ENCODE data around the gene PRKD3. TPM values are rescaled to one million over a fixed set of nuclear protein-coding genes. Genes with fewer than 3 reads are reported as not detected.

The PRKD3 gene
- total and polyA plus RNA-seq, 2 of the 13 experiments (the other 11 are each of a cell fraction or from before 2014, with no cell fraction given) = 11.6 to 38.4 TPM

DNA sequence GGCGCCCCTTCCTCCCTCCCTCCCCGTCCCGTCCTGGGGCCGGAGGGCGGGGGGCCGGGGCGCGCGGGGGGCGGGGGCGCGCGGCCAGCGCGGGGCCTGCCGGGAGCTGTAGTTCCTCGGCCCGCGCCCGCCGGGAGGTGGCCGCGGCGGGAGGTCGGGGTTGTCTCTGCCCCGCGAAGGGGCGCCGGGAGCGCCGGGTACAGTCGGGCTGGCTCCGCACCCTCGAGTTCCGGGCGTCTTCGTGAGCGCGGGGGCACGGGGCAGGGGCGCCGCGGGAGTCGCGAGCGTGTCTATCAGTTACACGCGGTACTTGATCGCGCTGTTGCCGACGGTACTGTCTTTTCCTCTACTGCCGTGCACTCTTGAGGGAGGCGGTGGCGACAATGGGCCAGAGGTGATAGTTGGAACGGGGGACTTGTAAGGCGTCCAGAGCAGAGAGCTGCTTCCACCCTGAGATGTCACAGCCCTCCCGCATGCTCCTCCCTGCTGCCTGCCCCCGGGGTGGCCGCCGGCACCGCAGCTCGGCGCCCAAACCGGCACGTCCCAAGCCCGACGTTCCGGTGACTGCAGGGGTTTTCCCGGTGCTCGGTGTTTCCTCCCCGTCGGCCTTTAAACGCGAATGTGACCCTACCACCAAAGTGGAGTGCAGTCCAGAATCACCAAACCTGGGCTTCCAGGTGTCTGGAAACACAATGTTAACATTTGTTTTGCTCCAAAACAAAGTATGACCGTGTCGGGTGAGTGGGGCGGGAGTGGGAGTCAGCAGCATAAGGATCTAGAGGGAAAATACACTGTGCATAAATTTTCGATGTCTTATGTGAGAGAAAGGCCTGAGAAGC is at the start of gene PRKD3 (continued):
- TF ChIP-seq, protein P1, sequence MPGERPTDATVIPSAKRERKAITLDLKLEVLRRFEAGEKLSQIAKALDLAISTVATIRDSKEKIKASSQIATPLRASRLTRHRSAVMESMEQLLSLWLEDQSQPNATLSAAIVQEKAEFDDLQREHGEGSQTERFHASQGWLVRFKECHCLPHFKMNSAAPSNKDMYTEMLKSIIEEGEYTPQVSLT (CRISPR knock-in tag; IDR thresholded peaks at IDR 0.05; ENCODE audit: borderline replicate concordance, low read depth) = no peak
- TF ChIP-seq CBX1 (IDR thresholded peaks at IDR 0.05; ENCODE audit: low read depth) (no peak), ZNF720 (CRISPR knock-in tag; IDR thresholded peaks at IDR 0.05) (no peak), HOXD1 (CRISPR knock-in tag; IDR thresholded peaks at IDR 0.05) (0 out of 2 replicates have a peak, but pooled peaks have one; percentile 32), ZNF550 (CRISPR knock-in tag; IDR thresholded peaks at IDR 0.05; ENCODE audit: borderline replicate concordance) (0 out of 2 replicates have a peak, but pooled peaks have one; percentile 62), RXRB (CRISPR knock-in tag; IDR thresholded peaks at IDR 0.05; ENCODE audit: borderline replicate concordance) (no peak), SALL2 (CRISPR knock-in tag; IDR thresholded peaks at IDR 0.05) (0 out of 2 replicates have a peak, but pooled peaks have one; percentile 35), NCOA5 (CRISPR knock-in tag; IDR thresholded peaks at IDR 0.05) (no peak), MAF1 (CRISPR knock-in tag; IDR thresholded peaks at IDR 0.05; ENCODE audit: borderline replicate concordance) (no peak), GTF2F1 (IDR thresholded peaks at IDR 0.05; ENCODE audit: low read length) (no peak), ZNF292 (CRISPR knock-in tag; IDR thresholded peaks at IDR 0.05; ENCODE audit: borderline replicate concordance, low read depth) (0 out of 2 replicates have a peak, but pooled peaks have one; percentile 36), MTF2 (CRISPR knock-in tag; IDR thresholded peaks at IDR 0.05; ENCODE audit: borderline replicate concordance) (peak; percentile 99), SPEN (CRISPR knock-in tag; IDR thresholded peaks at IDR 0.05; ENCODE audit: low read depth) (no peak; the same call in 1 of the 2 replicates)
- TF ChIP-seq, protein P2, sequence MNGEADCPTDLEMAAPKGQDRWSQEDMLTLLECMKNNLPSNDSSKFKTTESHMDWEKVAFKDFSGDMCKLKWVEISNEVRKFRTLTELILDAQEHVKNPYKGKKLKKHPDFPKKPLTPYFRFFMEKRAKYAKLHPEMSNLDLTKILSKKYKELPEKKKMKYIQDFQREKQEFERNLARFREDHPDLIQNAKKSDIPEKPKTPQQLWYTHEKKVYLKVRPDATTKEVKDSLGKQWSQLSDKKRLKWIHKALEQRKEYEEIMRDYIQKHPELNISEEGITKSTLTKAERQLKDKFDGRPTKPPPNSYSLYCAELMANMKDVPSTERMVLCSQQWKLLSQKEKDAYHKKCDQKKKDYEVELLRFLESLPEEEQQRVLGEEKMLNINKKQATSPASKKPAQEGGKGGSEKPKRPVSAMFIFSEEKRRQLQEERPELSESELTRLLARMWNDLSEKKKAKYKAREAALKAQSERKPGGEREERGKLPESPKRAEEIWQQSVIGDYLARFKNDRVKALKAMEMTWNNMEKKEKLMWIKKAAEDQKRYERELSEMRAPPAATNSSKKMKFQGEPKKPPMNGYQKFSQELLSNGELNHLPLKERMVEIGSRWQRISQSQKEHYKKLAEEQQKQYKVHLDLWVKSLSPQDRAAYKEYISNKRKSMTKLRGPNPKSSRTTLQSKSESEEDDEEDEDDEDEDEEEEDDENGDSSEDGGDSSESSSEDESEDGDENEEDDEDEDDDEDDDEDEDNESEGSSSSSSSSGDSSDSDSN (CRISPR knock-in tag; IDR thresholded peaks at IDR 0.05) = peak; percentile 67
- TF ChIP-seq, protein P3, sequence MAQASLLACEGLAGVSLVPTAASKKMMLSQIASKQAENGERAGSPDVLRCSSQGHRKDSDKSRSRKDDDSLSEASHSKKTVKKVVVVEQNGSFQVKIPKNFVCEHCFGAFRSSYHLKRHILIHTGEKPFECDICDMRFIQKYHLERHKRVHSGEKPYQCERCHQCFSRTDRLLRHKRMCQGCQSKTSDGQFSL (CRISPR knock-in tag; IDR thresholded peaks at IDR 0.05) = no peak
- TF ChIP-seq, protein P4, sequence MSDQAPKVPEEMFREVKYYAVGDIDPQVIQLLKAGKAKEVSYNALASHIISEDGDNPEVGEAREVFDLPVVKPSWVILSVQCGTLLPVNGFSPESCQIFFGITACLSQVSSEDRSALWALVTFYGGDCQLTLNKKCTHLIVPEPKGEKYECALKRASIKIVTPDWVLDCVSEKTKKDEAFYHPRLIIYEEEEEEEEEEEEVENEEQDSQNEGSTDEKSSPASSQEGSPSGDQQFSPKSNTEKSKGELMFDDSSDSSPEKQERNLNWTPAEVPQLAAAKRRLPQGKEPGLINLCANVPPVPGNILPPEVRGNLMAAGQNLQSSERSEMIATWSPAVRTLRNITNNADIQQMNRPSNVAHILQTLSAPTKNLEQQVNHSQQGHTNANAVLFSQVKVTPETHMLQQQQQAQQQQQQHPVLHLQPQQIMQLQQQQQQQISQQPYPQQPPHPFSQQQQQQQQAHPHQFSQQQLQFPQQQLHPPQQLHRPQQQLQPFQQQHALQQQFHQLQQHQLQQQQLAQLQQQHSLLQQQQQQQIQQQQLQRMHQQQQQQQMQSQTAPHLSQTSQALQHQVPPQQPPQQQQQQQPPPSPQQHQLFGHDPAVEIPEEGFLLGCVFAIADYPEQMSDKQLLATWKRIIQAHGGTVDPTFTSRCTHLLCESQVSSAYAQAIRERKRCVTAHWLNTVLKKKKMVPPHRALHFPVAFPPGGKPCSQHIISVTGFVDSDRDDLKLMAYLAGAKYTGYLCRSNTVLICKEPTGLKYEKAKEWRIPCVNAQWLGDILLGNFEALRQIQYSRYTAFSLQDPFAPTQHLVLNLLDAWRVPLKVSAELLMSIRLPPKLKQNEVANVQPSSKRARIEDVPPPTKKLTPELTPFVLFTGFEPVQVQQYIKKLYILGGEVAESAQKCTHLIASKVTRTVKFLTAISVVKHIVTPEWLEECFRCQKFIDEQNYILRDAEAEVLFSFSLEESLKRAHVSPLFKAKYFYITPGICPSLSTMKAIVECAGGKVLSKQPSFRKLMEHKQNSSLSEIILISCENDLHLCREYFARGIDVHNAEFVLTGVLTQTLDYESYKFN (CRISPR knock-in tag; conservative IDR thresholded peaks at IDR 0.05) = no peak
- TF ChIP-seq, protein P5, sequence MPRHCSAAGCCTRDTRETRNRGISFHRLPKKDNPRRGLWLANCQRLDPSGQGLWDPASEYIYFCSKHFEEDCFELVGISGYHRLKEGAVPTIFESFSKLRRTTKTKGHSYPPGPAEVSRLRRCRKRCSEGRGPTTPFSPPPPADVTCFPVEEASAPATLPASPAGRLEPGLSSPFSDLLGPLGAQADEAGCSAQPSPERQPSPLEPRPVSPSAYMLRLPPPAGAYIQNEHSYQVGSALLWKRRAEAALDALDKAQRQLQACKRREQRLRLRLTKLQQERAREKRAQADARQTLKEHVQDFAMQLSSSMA (CRISPR knock-in tag; IDR thresholded peaks at IDR 0.05) = no peak
- TF ChIP-seq, protein P6, sequence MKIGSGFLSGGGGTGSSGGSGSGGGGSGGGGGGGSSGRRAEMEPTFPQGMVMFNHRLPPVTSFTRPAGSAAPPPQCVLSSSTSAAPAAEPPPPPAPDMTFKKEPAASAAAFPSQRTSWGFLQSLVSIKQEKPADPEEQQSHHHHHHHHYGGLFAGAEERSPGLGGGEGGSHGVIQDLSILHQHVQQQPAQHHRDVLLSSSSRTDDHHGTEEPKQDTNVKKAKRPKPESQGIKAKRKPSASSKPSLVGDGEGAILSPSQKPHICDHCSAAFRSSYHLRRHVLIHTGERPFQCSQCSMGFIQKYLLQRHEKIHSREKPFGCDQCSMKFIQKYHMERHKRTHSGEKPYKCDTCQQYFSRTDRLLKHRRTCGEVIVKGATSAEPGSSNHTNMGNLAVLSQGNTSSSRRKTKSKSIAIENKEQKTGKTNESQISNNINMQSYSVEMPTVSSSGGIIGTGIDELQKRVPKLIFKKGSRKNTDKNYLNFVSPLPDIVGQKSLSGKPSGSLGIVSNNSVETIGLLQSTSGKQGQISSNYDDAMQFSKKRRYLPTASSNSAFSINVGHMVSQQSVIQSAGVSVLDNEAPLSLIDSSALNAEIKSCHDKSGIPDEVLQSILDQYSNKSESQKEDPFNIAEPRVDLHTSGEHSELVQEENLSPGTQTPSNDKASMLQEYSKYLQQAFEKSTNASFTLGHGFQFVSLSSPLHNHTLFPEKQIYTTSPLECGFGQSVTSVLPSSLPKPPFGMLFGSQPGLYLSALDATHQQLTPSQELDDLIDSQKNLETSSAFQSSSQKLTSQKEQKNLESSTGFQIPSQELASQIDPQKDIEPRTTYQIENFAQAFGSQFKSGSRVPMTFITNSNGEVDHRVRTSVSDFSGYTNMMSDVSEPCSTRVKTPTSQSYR (CRISPR knock-in tag; IDR thresholded peaks at IDR 0.05; ENCODE audit: borderline replicate concordance) = no peak
